Kidney glomerular epithelial cell (primary cell): ENCODE results near the gene CROCC.

Experiments used
- DNase-seq: peaks from one replicate; lab custom pipeline; 2025; lab: John Stamatoyannopoulos, UW

Gene CROCC

DNA sequence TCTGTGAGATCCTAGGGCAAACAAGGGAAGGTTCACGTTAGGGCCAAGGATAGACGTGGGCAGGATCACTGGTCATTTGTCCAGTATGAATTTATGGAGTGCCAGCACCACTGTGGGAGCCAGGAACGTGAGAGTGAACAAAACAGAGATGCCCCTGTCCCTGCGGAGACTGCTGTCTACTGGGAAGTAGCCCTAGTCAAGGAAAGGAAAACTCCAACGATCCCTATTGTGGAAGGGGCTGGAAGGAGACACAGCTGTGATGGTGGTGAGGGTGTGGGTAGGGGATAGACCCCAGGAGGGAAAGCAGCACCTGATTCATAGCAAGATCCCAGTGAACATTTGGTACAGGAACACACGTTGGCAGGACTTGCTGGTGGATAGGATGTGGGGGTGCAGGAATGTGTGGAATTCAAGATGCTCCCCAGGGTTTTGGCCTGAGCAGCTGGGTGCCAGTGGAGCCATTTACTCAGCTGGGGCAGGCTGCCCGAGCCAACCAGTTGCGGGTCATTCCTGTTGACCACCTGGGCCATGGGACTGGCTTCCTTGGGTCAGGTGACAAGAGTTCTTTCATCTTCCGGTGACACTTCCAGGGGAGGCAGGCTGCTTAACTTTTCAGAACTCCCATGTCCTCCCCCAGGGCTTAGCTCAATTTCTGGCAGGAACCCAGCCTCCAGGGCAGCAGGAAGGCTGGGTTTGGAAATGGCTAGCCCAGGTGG is 91.2 kb downstream of the CROCC start:
- no peak for DNase-seq

DNA sequence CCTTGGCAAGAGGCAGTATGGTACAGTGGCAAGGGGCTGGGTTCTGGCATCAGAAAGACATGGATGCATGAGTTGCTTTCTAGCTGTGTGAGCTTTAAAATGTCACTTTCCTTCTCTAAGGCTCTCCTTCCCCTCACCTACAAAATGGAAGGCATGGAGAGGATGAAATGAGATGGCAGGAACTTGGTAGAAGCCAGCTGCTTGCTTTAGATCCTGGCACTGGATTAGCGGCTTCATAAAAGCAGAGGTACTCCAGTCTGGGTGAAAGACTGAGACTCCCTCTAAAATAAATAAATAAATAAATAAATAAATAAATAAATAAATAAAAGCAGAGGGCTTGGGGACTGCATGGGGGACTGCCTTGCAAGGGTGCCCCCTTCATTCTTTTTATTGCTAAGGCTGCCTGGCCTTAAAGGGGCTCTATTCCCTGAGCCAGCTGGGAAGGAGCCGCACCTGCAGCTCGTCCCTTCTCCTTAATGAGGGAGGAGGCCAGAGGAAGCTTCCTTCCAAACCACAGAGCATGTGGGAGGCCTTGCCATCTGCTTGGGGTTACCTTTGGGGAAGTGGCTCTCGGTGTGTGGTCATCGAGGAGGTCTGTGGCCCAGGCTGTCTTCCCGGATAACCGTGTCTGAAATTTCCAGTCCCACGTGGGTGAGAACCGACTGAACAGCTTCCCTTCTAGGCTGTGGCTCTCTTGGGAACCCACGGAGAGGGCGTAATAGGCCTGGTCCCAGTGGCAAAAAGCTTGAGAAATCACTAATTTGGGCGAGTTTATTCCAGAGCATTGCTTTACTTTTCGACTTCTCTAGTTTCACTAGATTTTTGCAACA is 92.0 kb downstream of the CROCC start:
- no peak for DNase-seq

DNA sequence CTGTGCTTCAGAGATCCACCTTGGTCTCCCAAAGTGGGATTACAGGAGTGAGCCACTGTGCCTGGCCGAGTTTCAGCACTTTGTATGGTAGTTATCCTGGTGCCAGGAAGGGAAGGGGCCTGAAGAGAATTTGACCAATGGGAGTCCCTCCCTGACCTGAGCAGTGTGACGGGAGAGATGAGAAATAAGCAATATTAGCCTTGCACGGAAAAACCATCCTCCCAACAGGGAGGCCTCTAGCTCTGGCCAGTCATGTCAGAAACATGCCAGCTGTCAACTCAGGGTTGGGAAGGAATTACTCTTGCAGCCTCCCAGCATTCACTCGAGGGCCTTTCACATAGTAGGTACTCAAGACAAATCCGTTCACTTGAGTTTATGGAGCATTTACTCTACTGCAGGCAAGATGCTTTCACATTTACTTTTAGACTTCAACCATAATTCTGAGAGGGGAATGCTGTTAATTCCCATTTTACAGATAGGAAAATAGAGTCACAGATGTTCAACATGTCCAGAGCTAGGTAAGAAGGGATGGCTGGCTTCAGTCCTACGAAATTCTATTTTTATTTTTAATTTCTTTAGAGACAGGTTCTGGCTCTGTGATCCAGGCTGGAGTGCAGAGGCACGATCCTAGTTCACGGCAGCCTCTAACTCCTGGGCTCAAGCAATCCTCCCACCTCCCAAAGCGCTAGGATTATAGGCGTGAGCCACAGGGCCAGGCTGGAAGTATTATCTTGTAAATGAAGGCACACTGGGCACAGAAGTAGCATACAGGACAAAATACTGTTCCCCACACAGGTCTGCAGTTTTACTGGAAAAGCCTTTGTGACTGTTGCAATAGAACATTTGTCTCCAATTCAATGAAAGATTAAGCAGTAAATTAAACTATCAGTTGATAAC is 93.2 kb downstream of the CROCC start:
- DNase-seq, result no peak

DNA sequence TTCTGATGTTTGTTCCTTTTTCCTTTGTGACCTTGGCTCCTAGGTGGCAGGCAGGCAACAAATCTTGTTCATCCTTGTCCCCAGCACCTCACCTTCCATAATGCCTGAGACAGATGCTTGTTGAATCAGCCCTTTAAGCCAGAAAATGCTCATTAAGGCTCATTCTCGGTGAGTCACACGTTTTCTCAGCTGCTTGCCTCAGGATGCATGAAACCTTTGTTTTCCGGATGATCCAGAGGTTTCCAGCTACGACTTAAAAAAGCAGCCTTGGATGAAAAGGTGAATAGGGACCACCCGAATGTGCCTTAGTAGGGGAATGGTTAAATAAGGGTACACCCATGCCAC is 94.6 kb downstream of the CROCC start:
- DNase-seq, result peak; percentile 12

DNA sequence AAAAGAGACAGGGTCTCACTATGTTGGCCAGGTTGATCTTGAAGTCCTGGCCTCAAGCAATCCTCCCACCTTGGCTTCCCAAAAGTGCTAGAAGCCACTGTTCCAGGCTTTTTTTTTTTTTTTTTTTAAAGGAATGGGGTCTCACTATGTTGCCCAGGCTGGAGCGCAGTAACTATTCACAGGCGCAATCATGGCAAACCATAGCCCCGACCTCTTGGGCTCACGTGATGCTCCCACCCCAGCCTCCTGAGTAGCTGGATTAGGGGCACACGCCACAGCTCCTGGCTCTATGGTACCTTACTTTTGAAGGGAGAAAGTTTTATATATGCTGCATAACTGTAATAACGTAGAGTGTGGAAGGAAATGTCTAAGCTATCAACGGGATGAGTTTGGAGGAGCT is 95.7 kb downstream of the CROCC start:
- DNase-seq, result no peak

DNA sequence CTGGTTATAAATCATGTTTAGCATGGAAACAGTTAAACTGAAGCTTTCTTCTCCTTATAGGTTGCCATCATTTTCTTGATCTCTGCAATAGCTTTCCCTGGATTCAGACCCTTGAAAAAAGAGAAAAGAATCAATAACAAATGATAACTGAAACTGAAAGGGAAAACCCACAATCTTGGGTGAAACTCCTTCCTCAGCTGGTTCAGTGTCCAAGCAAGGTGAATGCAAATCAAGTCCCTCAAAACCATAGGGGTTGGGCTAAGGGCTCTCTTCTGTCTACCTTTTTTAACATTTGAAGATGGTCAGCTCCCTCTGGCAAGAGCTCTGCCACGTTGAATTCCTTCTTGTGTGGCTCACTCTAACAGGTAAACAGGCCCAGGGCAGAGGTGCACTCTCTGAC is 97.1 kb downstream of the CROCC start:
- no peak for DNase-seq

DNA sequence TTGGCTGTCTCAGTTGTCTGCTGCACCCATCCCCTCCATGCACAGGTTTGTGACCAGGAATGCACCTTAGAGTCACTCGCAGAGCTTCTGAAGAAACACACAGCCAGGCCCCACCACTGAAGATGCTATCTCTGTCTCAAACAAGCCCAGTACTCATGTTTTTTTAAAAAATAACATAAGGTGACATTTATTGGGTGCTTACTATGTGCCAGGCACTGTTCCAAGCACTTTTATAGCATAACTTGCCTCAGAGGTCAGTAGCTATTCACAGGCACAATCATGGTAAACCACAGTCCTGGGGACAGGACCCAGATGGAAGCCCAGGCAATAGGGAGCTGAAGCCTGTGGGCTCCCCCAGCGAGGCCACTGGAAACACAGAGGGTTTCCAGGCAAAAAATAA is 98.8 kb downstream of the CROCC start:
- no peak for DNase-seq

DNA sequence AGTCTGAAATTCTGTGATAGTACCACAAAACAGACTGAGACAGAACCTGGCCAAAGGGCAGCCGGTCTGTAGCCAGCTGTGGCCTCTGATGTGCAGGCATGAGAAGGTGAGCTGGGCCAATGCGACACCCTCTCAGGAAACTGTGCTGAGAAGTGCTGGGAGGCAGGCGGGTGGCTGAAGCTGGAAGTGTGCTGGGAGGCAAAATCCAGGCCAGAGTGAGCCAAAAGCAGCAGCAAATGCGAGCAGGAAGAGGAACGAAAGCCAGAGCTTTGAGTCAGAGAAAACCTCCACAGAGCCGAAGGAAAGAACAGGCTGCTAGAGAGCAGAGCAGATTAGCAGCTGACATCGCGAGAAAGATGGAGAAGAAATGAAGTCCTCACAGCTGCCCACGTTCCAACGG is 100.2 kb downstream of the CROCC start:
- DNase-seq, result no peak
